ENCODE measurements around the gene TSHZ2. TPM values are rescaled to one million over a fixed set of nuclear protein-coding genes. Genes with fewer than 3 reads are reported as not detected.
"Not testable (repeated sequence)": the region's sequence is repeated elsewhere in the genome, so short reads cannot be mapped to it uniquely, and the experiment has no call there.

The TSHZ2 gene
- total RNA-seq, 1 donor from 2014 or later = 22.9 TPM

DNA sequence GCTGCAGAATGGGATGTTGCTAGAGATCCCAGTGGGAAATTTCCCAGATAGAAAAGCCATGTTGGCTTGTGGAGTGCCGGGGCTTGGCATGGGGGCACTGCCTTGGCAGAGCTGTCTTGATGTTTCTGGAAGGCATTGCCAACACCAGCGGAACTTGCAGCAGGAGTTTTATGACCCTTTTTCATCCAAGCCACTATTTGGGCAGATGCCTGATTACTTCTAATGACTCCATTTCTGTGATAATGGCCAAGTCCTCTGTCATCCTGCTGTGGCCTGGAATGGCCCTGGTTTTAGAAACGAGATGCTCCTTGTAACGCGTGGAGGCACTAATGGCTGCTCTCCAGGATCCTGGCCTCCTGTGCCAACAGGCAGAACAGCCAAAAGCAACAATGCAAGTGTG lies 392.5 kb downstream of the TSHZ2 start:
- H3K27ac Mint-ChIP-seq = no peak overlapping the region
- no peaks in the 10 kb centered on the region for H3K9me3 Mint-ChIP-seq (ENCODE audit: low read depth)
- no peak for TF ChIP-seq CTCF (IDR thresholded peaks at IDR 0.05; ENCODE audit: unreplicated experiment)
- H3K27me3 Mint-ChIP-seq = no peaks in the 10 kb centered on the region
- no peak for DNase-seq (ENCODE audit: low spot score, unreplicated experiment)
- H3K36me3 Mint-ChIP-seq (ENCODE audit: insufficient read depth) = no peaks in the 10 kb centered on the region
- H3K4me1 Mint-ChIP-seq (ENCODE audit: low read depth) = no peaks in the 10 kb centered on the region
- H3K4me3 Mint-ChIP-seq (ENCODE audit: low read depth) = no peak overlapping the region

DNA sequence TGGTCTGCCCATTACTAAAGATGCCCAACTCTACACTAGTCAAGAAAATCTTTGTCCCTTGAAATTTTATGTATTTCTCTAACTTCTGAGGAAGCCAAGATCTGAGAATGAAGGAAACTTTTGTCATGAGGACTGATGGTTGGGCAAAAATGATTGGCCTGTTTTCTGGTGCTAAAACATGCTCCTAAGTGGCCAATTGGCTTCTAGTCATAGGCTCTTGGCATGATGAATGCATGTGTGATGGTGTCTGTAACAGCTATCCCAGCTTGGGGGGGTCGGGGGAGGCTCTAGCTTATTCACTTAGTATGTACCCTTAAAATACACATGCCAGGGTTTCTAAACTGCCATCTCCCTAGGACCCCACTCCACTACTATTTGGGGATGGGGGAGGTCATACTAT lies 392.9 kb downstream of the TSHZ2 start:
- H3K9me3 Mint-ChIP-seq (ENCODE audit: low read depth) = no peaks in the 10 kb centered on the region
- no peak overlapping the region for H3K27ac Mint-ChIP-seq
- H3K36me3 Mint-ChIP-seq (ENCODE audit: insufficient read depth) = no peaks in the 10 kb centered on the region
- H3K4me1 Mint-ChIP-seq (ENCODE audit: low read depth) = no peaks in the 10 kb centered on the region
- no peak for DNase-seq (ENCODE audit: low spot score, unreplicated experiment)
- no peak overlapping the region for H3K4me3 Mint-ChIP-seq (ENCODE audit: low read depth)
- no peaks in the 10 kb centered on the region for H3K27me3 Mint-ChIP-seq
- no peak for TF ChIP-seq CTCF (IDR thresholded peaks at IDR 0.05; ENCODE audit: unreplicated experiment)

GRCh38 chr20:53365539-53366075 lies 393.4 kb downstream of the TSHZ2 start:
- no peak overlapping the region for H3K27ac Mint-ChIP-seq
- no peaks in the 10 kb centered on the region for H3K4me1 Mint-ChIP-seq (ENCODE audit: low read depth)
- H3K27me3 Mint-ChIP-seq = no peaks in the 10 kb centered on the region
- no peak overlapping the region for H3K4me3 Mint-ChIP-seq (ENCODE audit: low read depth)
- DNase-seq (ENCODE audit: low spot score, unreplicated experiment) = no peak
- no peak for TF ChIP-seq CTCF (IDR thresholded peaks at IDR 0.05; ENCODE audit: unreplicated experiment)
- peaks cover 1% of the 10 kb centered on the region for H3K36me3 Mint-ChIP-seq (ENCODE audit: insufficient read depth)
- H3K9me3 Mint-ChIP-seq (ENCODE audit: low read depth) = no peaks in the 10 kb centered on the region

GRCh38 chr20:53366928-53367327 lies 394.8 kb downstream of the TSHZ2 start:
- DNase-seq (ENCODE audit: low spot score, unreplicated experiment); H3K36me3 Mint-ChIP-seq (ENCODE audit: insufficient read depth); H3K27me3 Mint-ChIP-seq; H3K27ac Mint-ChIP-seq; H3K4me1 Mint-ChIP-seq (ENCODE audit: low read depth); H3K4me3 Mint-ChIP-seq (ENCODE audit: low read depth); H3K9me3 Mint-ChIP-seq (ENCODE audit: low read depth): not testable (repeated sequence)

- TF ChIP-seq CTCF (IDR thresholded peaks at IDR 0.05; ENCODE audit: unreplicated experiment) = no peak
- Mint-ChIP-seq H3K9me3 (ENCODE audit: low read depth) (no peaks in the 10 kb centered on the region), H3K4me3 (ENCODE audit: low read depth) (no peak overlapping the region), H3K36me3 (ENCODE audit: insufficient read depth) (peaks cover 1% of the 10 kb centered on the region), H3K27ac (no peak overlapping the region), H3K27me3 (no peaks in the 10 kb centered on the region), H3K4me1 (ENCODE audit: low read depth) (no peaks in the 10 kb centered on the region)
- no peak for DNase-seq (ENCODE audit: low spot score, unreplicated experiment)
Observed at GRCh38 chr20:53369871-53370270, 397.7 kb downstream of the TSHZ2 start.

DNA sequence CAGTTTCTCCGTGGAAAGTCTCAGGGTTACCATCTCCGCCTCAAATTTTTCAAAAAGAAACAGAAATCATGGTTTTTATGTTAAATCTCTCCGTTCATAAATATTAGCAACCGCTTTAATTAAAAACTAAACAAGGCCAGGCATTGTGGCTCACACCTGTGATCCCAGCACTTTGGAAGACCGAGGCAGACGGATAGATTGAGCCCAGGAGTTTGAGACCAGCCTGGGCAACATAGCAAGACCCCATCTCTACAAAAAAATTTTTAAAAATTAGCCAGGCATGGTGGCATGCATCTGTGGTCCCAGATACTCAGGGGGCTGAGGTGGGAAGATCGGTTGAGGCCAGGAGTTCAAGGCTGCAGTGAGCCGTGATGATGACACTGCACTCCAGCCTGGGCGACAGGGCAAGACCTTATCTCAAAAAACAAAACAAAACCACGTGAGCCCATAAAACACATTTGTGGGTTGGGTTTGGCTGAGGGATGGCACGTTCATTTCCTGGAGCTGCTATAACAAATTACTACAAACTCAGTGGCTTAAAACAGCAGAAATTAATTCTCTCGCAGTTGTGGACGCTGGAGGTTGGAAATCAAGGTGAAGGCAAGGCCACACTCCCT lies 398.3 kb downstream of the TSHZ2 start:
- no peak for TF ChIP-seq CTCF (IDR thresholded peaks at IDR 0.05; ENCODE audit: unreplicated experiment)
- H3K4me3 Mint-ChIP-seq (ENCODE audit: low read depth) = no peak overlapping the region

More for the DNA sequence above, 398.3 kb downstream of the TSHZ2 start:
- Mint-ChIP-seq H3K36me3 (ENCODE audit: insufficient read depth) (peaks cover 1% of the 10 kb centered on the region), H3K9me3 (ENCODE audit: low read depth) (no peaks in the 10 kb centered on the region), H3K27me3 (no peaks in the 10 kb centered on the region), H3K27ac (no peak overlapping the region), H3K4me1 (ENCODE audit: low read depth) (no peaks in the 10 kb centered on the region)
- DNase-seq (ENCODE audit: low spot score, unreplicated experiment) = no peak

Data from progenitor cell of endocrine pancreas (in vitro differentiated cells).